ENCODE results near the gene SLC12A9. TPM values are rescaled to one million over a fixed set of nuclear protein-coding genes. Genes with fewer than 3 reads are reported as not detected.

SLC12A9 gene
- total RNA-seq, 1 donor from 2014 or later: 30.5 TPM

DNA sequence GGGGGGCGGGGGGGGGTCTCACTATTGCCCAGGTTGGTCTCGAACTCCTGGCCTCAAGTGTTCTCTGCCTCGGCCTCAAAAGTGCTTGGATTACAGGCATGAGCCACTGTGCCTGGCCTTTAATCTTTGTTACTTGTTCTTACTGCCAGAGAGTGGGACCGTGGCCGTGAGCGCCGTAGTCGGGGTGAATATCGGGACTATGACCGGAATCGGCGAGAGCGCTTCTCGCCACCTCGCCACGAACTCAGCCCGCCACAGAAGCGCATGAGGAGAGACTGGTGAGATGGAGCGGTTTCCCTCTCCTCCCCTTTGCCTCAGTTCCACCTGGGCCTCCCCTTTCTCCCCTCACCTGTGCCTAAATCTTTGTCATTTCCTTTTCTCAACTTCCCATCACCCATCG lies 28.6 kb downstream of the SLC12A9 start:
- H3K27ac Mint-ChIP-seq (ENCODE audit: unreplicated experiment): peak overlapping the region; percentile 58
- Histone ChIP-seq H3K9ac (ENCODE audit: low read length) (no peak overlapping the region), H3K27me3 (ENCODE audit: insufficient read depth, low read length) (no peaks in the 10 kb centered on the region), H3K27ac (ENCODE audit: low read depth, low read length) (no peak overlapping the region), H3K36me3 (ENCODE audit: insufficient read depth, low read length) (peaks cover 43% of the 10 kb centered on the region), H3K4me1 (ENCODE audit: insufficient read depth, low read length) (peaks cover 10% of the 10 kb centered on the region), H3K4me2 (ENCODE audit: low read length) (no peak overlapping the region), H3K79me2 (ENCODE audit: insufficient read depth, low read length) (peaks cover 88% of the 10 kb centered on the region), H2AFZ (ENCODE audit: low read depth, low read length) (no peak overlapping the region), H3K4me3 (ENCODE audit: insufficient read depth, low read depth, low read length) (no peak overlapping the region), H4K20me1 (ENCODE audit: insufficient read depth, low read length) (peaks cover 87% of the 10 kb centered on the region), H3K9me3 (ENCODE audit: insufficient read depth, low read depth, low read length) (no peaks in the 10 kb centered on the region)
- peaks cover 1% of the 10 kb centered on the region for H3K9me3 Mint-ChIP-seq (ENCODE audit: unreplicated experiment)
- peaks cover 23% of the 10 kb centered on the region for H3K36me3 Mint-ChIP-seq (ENCODE audit: low read depth, unreplicated experiment)
- FAIRE-seq: no peak
- H3K4me1 Mint-ChIP-seq (ENCODE audit: low read depth, unreplicated experiment): peaks cover 6% of the 10 kb centered on the region
- H3K27me3 Mint-ChIP-seq (ENCODE audit: low read depth, unreplicated experiment): no peaks in the 10 kb centered on the region
- no peak for DNase-seq (ENCODE audit: low read depth)
- TF ChIP-seq EZH2 (IDR thresholded peaks at IDR 0.05; ENCODE audit: insufficient read depth, low read length): no peak
- TF ChIP-seq, protein P1, sequence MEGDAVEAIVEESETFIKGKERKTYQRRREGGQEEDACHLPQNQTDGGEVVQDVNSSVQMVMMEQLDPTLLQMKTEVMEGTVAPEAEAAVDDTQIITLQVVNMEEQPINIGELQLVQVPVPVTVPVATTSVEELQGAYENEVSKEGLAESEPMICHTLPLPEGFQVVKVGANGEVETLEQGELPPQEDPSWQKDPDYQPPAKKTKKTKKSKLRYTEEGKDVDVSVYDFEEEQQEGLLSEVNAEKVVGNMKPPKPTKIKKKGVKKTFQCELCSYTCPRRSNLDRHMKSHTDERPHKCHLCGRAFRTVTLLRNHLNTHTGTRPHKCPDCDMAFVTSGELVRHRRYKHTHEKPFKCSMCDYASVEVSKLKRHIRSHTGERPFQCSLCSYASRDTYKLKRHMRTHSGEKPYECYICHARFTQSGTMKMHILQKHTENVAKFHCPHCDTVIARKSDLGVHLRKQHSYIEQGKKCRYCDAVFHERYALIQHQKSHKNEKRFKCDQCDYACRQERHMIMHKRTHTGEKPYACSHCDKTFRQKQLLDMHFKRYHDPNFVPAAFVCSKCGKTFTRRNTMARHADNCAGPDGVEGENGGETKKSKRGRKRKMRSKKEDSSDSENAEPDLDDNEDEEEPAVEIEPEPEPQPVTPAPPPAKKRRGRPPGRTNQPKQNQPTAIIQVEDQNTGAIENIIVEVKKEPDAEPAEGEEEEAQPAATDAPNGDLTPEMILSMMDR (IDR thresholded peaks at IDR 0.05; ENCODE audit: insufficient read depth, low read depth, low read length): no peak
- H3K4me3 Mint-ChIP-seq (ENCODE audit: unreplicated experiment): peak overlapping the region; percentile 66

DNA sequence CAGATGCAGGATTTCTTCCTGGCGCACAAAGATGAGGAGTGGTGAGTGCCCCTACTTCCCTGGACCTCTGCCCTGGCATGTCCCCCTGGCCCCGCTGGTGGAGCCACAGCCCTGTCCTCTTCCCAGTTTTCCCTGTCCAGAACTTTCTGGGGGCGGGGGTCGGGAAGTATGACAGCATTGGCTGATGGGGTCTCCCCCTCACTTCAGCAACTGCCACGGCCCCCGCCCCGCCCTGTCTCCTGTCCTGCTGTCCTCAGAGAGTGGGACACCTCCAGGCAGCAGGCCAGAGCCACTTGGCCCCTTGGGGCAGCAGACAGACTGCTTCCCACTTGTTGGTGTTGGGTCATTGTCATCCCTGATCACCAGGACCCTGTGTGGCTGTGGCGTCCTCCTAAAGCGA lies 29.7 kb downstream of the SLC12A9 start:
- no peak for TF ChIP-seq EZH2 (IDR thresholded peaks at IDR 0.05; ENCODE audit: insufficient read depth, low read length)
- TF ChIP-seq, protein P1 (IDR thresholded peaks at IDR 0.05; ENCODE audit: insufficient read depth, low read depth, low read length): no peak
- Histone ChIP-seq H3K79me2 (ENCODE audit: insufficient read depth, low read length) (peaks cover 88% of the 10 kb centered on the region), H4K20me1 (ENCODE audit: insufficient read depth, low read length) (peaks cover 87% of the 10 kb centered on the region), H3K9me3 (ENCODE audit: insufficient read depth, low read depth, low read length) (no peaks in the 10 kb centered on the region), H3K4me1 (ENCODE audit: insufficient read depth, low read length) (peaks cover 2% of the 10 kb centered on the region), H2AFZ (ENCODE audit: low read depth, low read length) (no peak overlapping the region), H3K4me3 (ENCODE audit: insufficient read depth, low read depth, low read length) (no peak overlapping the region), H3K9ac (ENCODE audit: low read length) (no peak overlapping the region), H3K27me3 (ENCODE audit: insufficient read depth, low read length) (no peaks in the 10 kb centered on the region), H3K36me3 (ENCODE audit: insufficient read depth, low read length) (peaks cover 47% of the 10 kb centered on the region), H3K27ac (ENCODE audit: low read depth, low read length) (no peak overlapping the region), H3K4me2 (ENCODE audit: low read length) (no peak overlapping the region)
- Mint-ChIP-seq H3K4me1 (ENCODE audit: low read depth, unreplicated experiment) (no peaks in the 10 kb centered on the region), H3K9me3 (ENCODE audit: unreplicated experiment) (peaks cover 1% of the 10 kb centered on the region), H3K27me3 (ENCODE audit: low read depth, unreplicated experiment) (no peaks in the 10 kb centered on the region), H3K36me3 (ENCODE audit: low read depth, unreplicated experiment) (peaks cover 28% of the 10 kb centered on the region), H3K4me3 (ENCODE audit: unreplicated experiment) (no peak overlapping the region), H3K27ac (ENCODE audit: unreplicated experiment) (no peak overlapping the region)
- FAIRE-seq: no peak
- no peak for DNase-seq (ENCODE audit: low read depth)

DNA sequence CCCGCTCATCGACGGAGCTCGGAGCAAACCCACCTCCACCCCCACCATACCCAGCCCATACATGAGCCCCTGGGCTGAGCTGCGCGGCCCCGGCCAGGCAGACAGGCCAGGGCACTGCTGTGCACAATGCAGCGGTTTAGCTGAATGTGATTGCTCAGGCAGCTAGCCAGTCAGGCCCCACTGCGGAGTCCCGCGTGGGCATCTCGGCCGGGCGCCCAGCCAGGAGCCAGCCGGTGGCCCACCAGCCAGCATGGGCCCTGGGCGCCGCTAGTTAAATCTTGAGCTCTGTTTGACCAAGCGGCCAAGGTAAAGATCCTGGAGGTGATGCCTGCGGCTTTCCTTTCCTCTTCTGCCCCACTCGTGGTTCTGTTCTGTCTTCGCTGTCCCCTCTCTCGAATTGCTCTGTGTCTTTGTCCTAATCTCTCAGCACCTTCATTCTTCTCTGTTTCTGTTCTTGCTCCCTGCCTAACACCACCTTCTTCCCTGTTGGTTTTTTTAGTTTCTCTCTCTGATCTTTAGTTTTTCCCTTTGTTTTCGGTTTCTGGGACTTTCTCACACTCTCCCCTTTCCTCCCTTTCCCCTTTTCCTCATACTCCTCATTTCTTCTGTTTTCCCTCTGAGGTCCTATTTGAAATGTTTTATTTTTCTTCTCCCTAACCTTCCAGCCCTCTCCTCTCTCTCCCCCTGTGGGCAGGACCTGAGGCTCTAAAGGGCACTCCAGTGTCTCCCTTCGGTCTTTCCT lies 30.4 kb downstream of the SLC12A9 start:
- TF ChIP-seq, protein P1 (IDR thresholded peaks at IDR 0.05; ENCODE audit: insufficient read depth, low read depth, low read length): no peak
- no peak for TF ChIP-seq EZH2 (IDR thresholded peaks at IDR 0.05; ENCODE audit: insufficient read depth, low read length)
- H3K27me3 Mint-ChIP-seq (ENCODE audit: low read depth, unreplicated experiment): no peaks in the 10 kb centered on the region

More for the DNA sequence above, 30.4 kb downstream of the SLC12A9 start:
- Mint-ChIP-seq H3K36me3 (ENCODE audit: low read depth, unreplicated experiment) (peaks cover 28% of the 10 kb centered on the region), H3K27ac (ENCODE audit: unreplicated experiment) (no peak overlapping the region), H3K4me1 (ENCODE audit: low read depth, unreplicated experiment) (peaks cover 3% of the 10 kb centered on the region), H3K9me3 (ENCODE audit: unreplicated experiment) (peaks cover 1% of the 10 kb centered on the region), H3K4me3 (ENCODE audit: unreplicated experiment) (peak overlapping the region; percentile 57)
- FAIRE-seq (no peak), DNase-seq (ENCODE audit: low read depth) (no peak)
- Histone ChIP-seq H3K4me3 (ENCODE audit: insufficient read depth, low read depth, low read length) (no peak overlapping the region), H4K20me1 (ENCODE audit: insufficient read depth, low read length) (peaks cover 88% of the 10 kb centered on the region), H3K4me1 (ENCODE audit: insufficient read depth, low read length) (peaks cover 6% of the 10 kb centered on the region), H3K79me2 (ENCODE audit: insufficient read depth, low read length) (peaks cover 88% of the 10 kb centered on the region), H2AFZ (ENCODE audit: low read depth, low read length) (no peak overlapping the region), H3K9ac (ENCODE audit: low read length) (peak overlapping the region; percentile 23), H3K36me3 (ENCODE audit: insufficient read depth, low read length) (peaks cover 49% of the 10 kb centered on the region), H3K4me2 (ENCODE audit: low read length) (no peak overlapping the region), H3K9me3 (ENCODE audit: insufficient read depth, low read depth, low read length) (no peaks in the 10 kb centered on the region), H3K27ac (ENCODE audit: low read depth, low read length) (no peak overlapping the region), H3K27me3 (ENCODE audit: insufficient read depth, low read length) (no peaks in the 10 kb centered on the region)

Measured in astrocyte (in vitro differentiated cells and primary cell).